ENCODE measurements around the gene FMNL3.

Gene FMNL3

GRCh38 chr12:49708851-49709250 is 1.6 kb upstream of the FMNL3 start:
- DNase-seq (ENCODE audit: low read depth), result no peak

- no peak for DNase-seq (ENCODE audit: low read depth)
Observed at GRCh38 chr12:49707812-49708147, 575 bp upstream of the FMNL3 start.

- DNase-seq (ENCODE audit: low read depth), result no peak
Observed at GRCh38 chr12:49706351-49707127, 666 bp downstream of the FMNL3 start.

GRCh38 chr12:49705479-49706134 is 1.6 kb downstream of the FMNL3 start:
- DNase-seq (ENCODE audit: low read depth), result no peak

GRCh38 chr12:49703647-49704137 is 3.5 kb downstream of the FMNL3 start:
- DNase-seq (ENCODE audit: low read depth), result no peak

- DNase-seq (ENCODE audit: low read depth), result no peak
Observed at GRCh38 chr12:49702676-49703215, 4.5 kb downstream of the FMNL3 start.

- DNase-seq (ENCODE audit: low read depth), result no peak
Observed at GRCh38 chr12:49702009-49702408, 5.2 kb downstream of the FMNL3 start.

GRCh38 chr12:49698619-49699545 is 8.3 kb downstream of the FMNL3 start:
- DNase-seq (ENCODE audit: low read depth), result no peak

- no peak for DNase-seq (ENCODE audit: low read depth)
Observed at GRCh38 chr12:49697808-49698207, 9.4 kb downstream of the FMNL3 start.

GRCh38 chr12:49696723-49697122 is 10.5 kb downstream of the FMNL3 start:
- DNase-seq (ENCODE audit: low read depth), result no peak

- DNase-seq (ENCODE audit: low read depth), result no peak
Observed at GRCh38 chr12:49693931-49694444, 13.2 kb downstream of the FMNL3 start.

- DNase-seq (ENCODE audit: low read depth), result no peak
Observed at GRCh38 chr12:49692851-49693250, 14.4 kb downstream of the FMNL3 start.

GRCh38 chr12:49689785-49690184 is 17.4 kb downstream of the FMNL3 start:
- DNase-seq (ENCODE audit: low read depth), result no peak

- DNase-seq (ENCODE audit: low read depth), result no peak
Observed at GRCh38 chr12:49689237-49689636, 18.0 kb downstream of the FMNL3 start.

GRCh38 chr12:49687941-49688340 is 19.3 kb downstream of the FMNL3 start:
- DNase-seq (ENCODE audit: low read depth), result no peak

- DNase-seq (ENCODE audit: low read depth), result no peak
Observed at GRCh38 chr12:49684310-49684854, 22.8 kb downstream of the FMNL3 start.

GRCh38 chr12:49683599-49684309 is 23.5 kb downstream of the FMNL3 start:
- no peak for DNase-seq (ENCODE audit: low read depth)

- DNase-seq (ENCODE audit: low read depth), result no peak
Observed at GRCh38 chr12:49680075-49680474, 27.1 kb downstream of the FMNL3 start.

- no peak for DNase-seq (ENCODE audit: low read depth)
Observed at GRCh38 chr12:49678711-49679110, 28.5 kb downstream of the FMNL3 start.

GRCh38 chr12:49675137-49675536 is 32.1 kb downstream of the FMNL3 start:
- no peak for DNase-seq (ENCODE audit: low read depth)
